DMS 273 treated with DMSO at 0.1 percent for 48 hours (cell line): ENCODE measurements around the gene LCN2.
"Not testable (repeated sequence)": the region's sequence is repeated elsewhere in the genome, so short reads cannot be mapped to it uniquely, and the experiment has no call there.

Experiments
- DNase-seq: peaks from one replicate; lab custom pipeline; 2025; lab: John Stamatoyannopoulos, UW

LCN2 gene

GRCh38 chr9:128149001-128149701 lies at the start of gene LCN2:
Gene LCN2 (plus strand): TSS chr9:128149453. CDS start chr9:128149526, 73 bp downstream.
- no peak for DNase-seq

- no peak for DNase-seq
Observed at GRCh38 chr9:128099932-128100491, 49.2 kb upstream of the LCN2 start.

- no peak for DNase-seq
Observed at GRCh38 chr9:128100581-128100980, 48.7 kb upstream of the LCN2 start.

- no peak for DNase-seq
Observed at GRCh38 chr9:128101231-128101661, 48.0 kb upstream of the LCN2 start.

- DNase-seq: no peak
Observed at GRCh38 chr9:128101690-128102089, 47.6 kb upstream of the LCN2 start.

- DNase-seq: no peak
Observed at GRCh38 chr9:128102196-128102595, 47.1 kb upstream of the LCN2 start.

- no peak for DNase-seq
Observed at GRCh38 chr9:128102861-128103588, 46.2 kb upstream of the LCN2 start.

GRCh38 chr9:128103589-128103962 lies 45.7 kb upstream of the LCN2 start:
- no peak for DNase-seq

GRCh38 chr9:128104171-128104618 lies 45.1 kb upstream of the LCN2 start:
- DNase-seq: no peak

GRCh38 chr9:128105538-128106175 lies 43.6 kb upstream of the LCN2 start:
- no peak for DNase-seq

GRCh38 chr9:128106181-128106939 lies 42.9 kb upstream of the LCN2 start:
- no peak for DNase-seq

- no peak for DNase-seq
Observed at GRCh38 chr9:128106940-128107467, 42.2 kb upstream of the LCN2 start.

- no peak for DNase-seq
Observed at GRCh38 chr9:128107468-128108268, 41.6 kb upstream of the LCN2 start.

- no peak for DNase-seq
Observed at GRCh38 chr9:128108269-128109049, 40.8 kb upstream of the LCN2 start.

- no peak for DNase-seq
Observed at GRCh38 chr9:128109050-128109709, 40.1 kb upstream of the LCN2 start.

GRCh38 chr9:128111726-128112125 lies 37.5 kb upstream of the LCN2 start:
- DNase-seq: not testable (repeated sequence)

GRCh38 chr9:128113526-128114325 lies 35.5 kb upstream of the LCN2 start:
- no peak for DNase-seq

GRCh38 chr9:128114326-128115186 lies 34.7 kb upstream of the LCN2 start:
- no peak for DNase-seq
